WTC11 (cell line): ENCODE measurements around the gene ATF5.

ENCODE experiments used
- CREM ChIP-seq: sonication (generic); formaldehyde crosslinking; IDR thresholded peaks from 2 replicates; pipeline ENCODE4 v1.8.1; 2022; ENCODE audit warnings: mild to moderate bottlenecking, missing genetic modification reagents, moderate library complexity
- CTCF ChIP-seq: fragments of 200-600 bp; IDR thresholded peaks from 2 replicates; pipeline ENCODE4 v1.8.0; 2022; ENCODE audit warnings: antibody characterized with exemption
- E2F1 ChIP-seq: sonication (generic); formaldehyde crosslinking; IDR thresholded peaks from 2 replicates; pipeline ENCODE4 v1.8.0; 2022; ENCODE audit warnings: mild to moderate bottlenecking, missing genetic modification reagents
- E2F4 ChIP-seq: sonication (generic); formaldehyde crosslinking; IDR thresholded peaks from 2 replicates; pipeline ENCODE4 v1.8.1; 2022; ENCODE audit warnings: low read depth, mild to moderate bottlenecking, moderate library complexity, missing genetic modification reagents, borderline replicate concordance
- ELF4 ChIP-seq: sonication (generic); formaldehyde crosslinking; IDR thresholded peaks from 2 replicates; pipeline ENCODE4 v1.8.1; 2022; ENCODE audit warnings: low read depth, mild to moderate bottlenecking, moderate library complexity, missing genetic modification reagents
- ETV6 ChIP-seq: sonication (generic); formaldehyde crosslinking; IDR thresholded peaks from 2 replicates; pipeline ENCODE4 v1.8.1; 2022; ENCODE audit warnings: mild to moderate bottlenecking, missing genetic modification reagents
- JUN ChIP-seq: sonication (generic); formaldehyde crosslinking; IDR thresholded peaks from 2 replicates; pipeline ENCODE4 v1.8.0; 2023; ENCODE audit warnings: mild to moderate bottlenecking, missing genetic modification reagents
- KAT7 ChIP-seq: sonication (generic); formaldehyde crosslinking; IDR thresholded peaks from 2 replicates; pipeline ENCODE4 v1.8.1; 2023; ENCODE audit warnings: missing genetic modification reagents, mild to moderate bottlenecking, borderline replicate concordance
- MAX ChIP-seq: sonication (generic); formaldehyde crosslinking; IDR thresholded peaks from 2 replicates; pipeline ENCODE4 v1.8.0; 2022; ENCODE audit warnings: mild to moderate bottlenecking, missing genetic modification reagents
- NFYB ChIP-seq: sonication (generic); formaldehyde crosslinking; conservative IDR thresholded peaks from 2 replicates; pipeline ENCODE4 v1.8.0; 2022; ENCODE audit warnings: low read depth, missing genetic modification reagents
- ZBTB21 ChIP-seq: sonication (generic); formaldehyde crosslinking; IDR thresholded peaks from 2 replicates; pipeline ENCODE4 v1.8.1; 2023; ENCODE audit warnings: mild to moderate bottlenecking, missing genetic modification reagents, borderline replicate concordance
- ZNF138 ChIP-seq: sonication (generic); formaldehyde crosslinking; conservative IDR thresholded peaks from 2 replicates; pipeline ENCODE4 v1.8.1; 2022; ENCODE audit warnings: mild to moderate bottlenecking, moderate library complexity, missing genetic modification reagents
- ZNF281 ChIP-seq: sonication (generic); formaldehyde crosslinking; IDR thresholded peaks from 2 replicates; pipeline ENCODE4 v1.8.0; 2023; ENCODE audit warnings: mild to moderate bottlenecking, missing genetic modification reagents

- TF ChIP-seq JUN (CRISPR knock-in tag) (no peak), MAX (CRISPR knock-in tag) (no peak), CTCF (no peak), KAT7 (CRISPR knock-in tag) (no peak), ELF4 (CRISPR knock-in tag) (no peak), ZBTB21 (CRISPR knock-in tag) (no peak), ZNF281 (CRISPR knock-in tag) (no peak), ETV6 (CRISPR knock-in tag) (no peak), CREM (CRISPR knock-in tag) (no peak), NFYB (no peak), ZNF138 (CRISPR knock-in tag) (no peak), E2F4 (no peak), E2F1 (CRISPR knock-in tag) (no peak)
Measured at GRCh38 chr19:49981603-49982593, 52.9 kb downstream of the ATF5 start.
